Measurements from ENCODE around the gene MYL2. TPM values are rescaled to one million over a fixed set of nuclear protein-coding genes. Genes with fewer than 3 reads are reported as not detected.

MYL2 gene
- 0.32 to 0.92 TPM (median 0.54 TPM) in 4 of 5 replicates, not detected in the other for total RNA-seq (2022; extraction: Qiagen RNA extraction; ENCODE audit: low read depth)

GRCh38 chr12:110920324-110920910 lies at the start of gene MYL2:
MYL2 (minus strand) TSS chr12:110920579; CDS start chr12:110920529, 50 bp downstream.

Other genes starting within 250 kb of the MYL2 start
- gene HVCN1, start 231.5 kb downstream of the MYL2 start, total RNA-seq (2022; extraction: Qiagen RNA extraction; ENCODE audit: low read depth), result 0.22 to 0.90 TPM (median 0.65 TPM) in 5 replicates
- 135 to 161 TPM (median 152 TPM) in 5 replicates for gene PPP1CC, start 177.7 kb downstream of the MYL2 start, total RNA-seq (2022; extraction: Qiagen RNA extraction; ENCODE audit: low read depth)
- not detected in 5 replicates for gene CCDC63, start 73.6 kb downstream of the MYL2 start, total RNA-seq (2022; extraction: Qiagen RNA extraction; ENCODE audit: low read depth)
- 0.09 to 0.21 TPM (median 0.18 TPM) in 5 replicates for gene CUX2, start 113.6 kb upstream of the MYL2 start, total RNA-seq (2022; extraction: Qiagen RNA extraction; ENCODE audit: low read depth)

Data from A549 treated with ZK216348 at 1 μM for 4 hours (cell line).